GM12878 (cell line): Measurements from ENCODE around the gene MSRB2. TPM values are rescaled to one million over a fixed set of nuclear protein-coding genes. Genes with fewer than 3 reads are reported as not detected.

Experiments
- E2F4 ChIP-seq: IDR thresholded peaks from 2 replicates; pipeline ENCODE4 v1.6.1; 2012; ENCODE audit warnings: low read depth, low read length, improper control_type of control experiment
- MXI1 ChIP-seq: fragments of 150-350 bp; IDR thresholded peaks from 2 replicates; pipeline ENCODE4 v1.6.1; 2011; ENCODE audit warnings: low read depth, mild to moderate bottlenecking, inconsistent platforms, low read length, improper control_type of control experiment
- POU2F2 ChIP-seq: IDR thresholded peaks from 3 replicates; pipeline ENCODE4 v1.6.1; 2011; ENCODE audit warnings: low read depth, mild to moderate bottlenecking, low read length, borderline replicate concordance
- PRDM15 ChIP-seq: fragments of 450-650 bp; formaldehyde crosslinking; IDR thresholded peaks from 2 replicates; pipeline ENCODE4 v1.4.0; 2020; ENCODE audit warnings: mild to moderate bottlenecking, moderate library complexity
- SIX5 ChIP-seq: IDR thresholded peaks from 2 replicates; pipeline ENCODE4 v1.6.1; 2011; ENCODE audit warnings: mild to moderate bottlenecking, low read depth, low read length, moderate library complexity; ENCODE audit not compliant: severe bottlenecking
- SKIL ChIP-seq: fragments of 450-650 bp; IDR thresholded peaks from 2 replicates; pipeline ENCODE4 v1.6.1; 2017; ENCODE audit warnings: mild to moderate bottlenecking, low read depth, inconsistent platforms; ENCODE audit not compliant: poor library complexity, severe bottlenecking
- TAF1 ChIP-seq: IDR thresholded peaks from 2 replicates; pipeline ENCODE4 v1.6.1; 2011; ENCODE audit warnings: mild to moderate bottlenecking, low read depth, low read length, borderline replicate concordance
- ZNF274 ChIP-seq: IDR thresholded peaks from one replicate; pipeline ENCODE4 v1.8.0; 2011; ENCODE audit not compliant: insufficient read length, insufficient read depth
- ZNF622 ChIP-seq: fragments of 450-650 bp; IDR thresholded peaks from 2 replicates; pipeline ENCODE4 v1.6.1; 2017; ENCODE audit warnings: mild to moderate bottlenecking, inconsistent platforms
- polyA plus RNA-seq, 11 experiments: library from polyadenylated mRNA; depleted of rRNA in 4 of 11; unstranded in 6 of 11; stranded (reverse) in 5 of 11; fragments of >200 nt; fragmentation: Nextera tagmentation in 4 of 11; fragmentation: Illumina TruSeq in 1 of 11; extraction: Ambion mirVana in 4 of 11; extraction: Trizol in 1 of 11; gene quantifications; 1 replicate in 1 of 11; 2 replicates in 10 of 11; pipeline versions ENCODE4 v1.2.1 to v1.2.3, GENCODE V29; 2011 to 2016; ENCODE audit warnings: inconsistent platforms in 2 of 11, missing spikeins in 2 of 11, low read depth in 1 of 11
- total RNA-seq, 4 experiments: library from RNA; depleted of rRNA in 3 of 4; stranded (reverse); fragments of >200 nt in 3 of 4; fragmentation: Illumina TruSeq in 1 of 4; extraction: Trizol in 1 of 4; gene quantifications; 2 replicates each; pipeline versions ENCODE4 v1.2.1 to v1.2.3, GENCODE V29; 2013 to 2021

MSRB2 gene
- total and polyA plus RNA-seq, 10 of the 15 experiments (the other 5 are each of a cell fraction or from before 2014, with no cell fraction given), result 1.5 to 18.6 (median 6.2) TPM

- TF ChIP-seq SKIL (no peak), E2F4 (no peak), MXI1 (no peak), ZNF274 (no peak), SIX5 (no peak), ZNF622 (no peak), TAF1 (no peak), POU2F2 (no peak), PRDM15 (CRISPR knock-in tag) (no peak)
Observed at GRCh38 chr10:23150091-23150490, 54.7 kb downstream of the MSRB2 start (continued).
